Inflammatory macrophage treated with lipopolysaccharide for 1 hour (primary cell): ENCODE measurements around the gene PALLD.

Experiments
- DNase-seq, 2 donors: peaks; one replicate each; pipeline ENCODE4 v3.0.0-alpha.2; 2020 to 2022

PALLD gene

GRCh38 chr4:168630445-168631187 is 133.8 kb downstream of the PALLD start:
- DNase-seq: peak; percentile 7 to 9

- peak in 1 of 2 donors; percentile 23 for DNase-seq
Measured at GRCh38 chr4:168631241-168632162, 134.7 kb downstream of the PALLD start.

- no peak for DNase-seq
Measured at GRCh38 chr4:168632301-168632725, 135.5 kb downstream of the PALLD start.

GRCh38 chr4:168633064-168633463 is 136.2 kb downstream of the PALLD start:
- DNase-seq: no peak

GRCh38 chr4:168633496-168633895 is 136.6 kb downstream of the PALLD start:
- no peak for DNase-seq

GRCh38 chr4:168634276-168634802 is 137.5 kb downstream of the PALLD start:
- no peak for DNase-seq

GRCh38 chr4:168636040-168636439 is 139.2 kb downstream of the PALLD start:
- no peak for DNase-seq

DNA sequence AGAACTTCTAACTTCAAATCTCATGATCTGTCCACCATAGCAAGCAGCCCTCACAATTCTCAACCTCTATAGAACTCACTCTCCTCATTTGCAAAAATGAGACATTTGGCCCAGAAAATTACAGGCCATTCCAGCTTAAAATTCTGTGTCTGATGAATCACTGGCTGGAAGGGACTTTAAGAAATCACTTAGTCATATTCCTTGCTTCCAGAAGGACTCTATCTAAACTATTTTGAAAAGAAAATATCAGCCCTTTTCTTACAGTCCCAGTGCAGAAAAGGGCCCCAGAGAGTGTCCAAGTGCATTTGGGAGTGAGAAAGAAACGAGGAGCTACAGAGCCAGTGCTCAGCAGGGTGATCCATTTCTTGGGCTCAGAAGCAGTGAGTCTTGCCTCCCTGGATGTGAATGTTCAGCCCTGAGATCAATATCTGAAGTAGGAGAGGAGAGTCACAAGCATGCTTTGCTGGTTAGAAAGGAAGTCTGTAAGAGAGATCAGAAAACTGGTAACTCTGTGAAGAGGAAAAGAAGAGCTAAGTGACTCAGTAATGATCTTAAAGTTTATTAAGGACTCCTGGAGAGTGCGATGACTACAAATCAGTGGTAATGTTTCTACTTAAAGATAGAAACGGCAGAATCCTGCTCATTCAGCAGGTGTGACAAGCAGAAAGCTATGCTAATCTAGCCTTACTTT is 139.8 kb downstream of the PALLD start:
- DNase-seq: no peak

DNA sequence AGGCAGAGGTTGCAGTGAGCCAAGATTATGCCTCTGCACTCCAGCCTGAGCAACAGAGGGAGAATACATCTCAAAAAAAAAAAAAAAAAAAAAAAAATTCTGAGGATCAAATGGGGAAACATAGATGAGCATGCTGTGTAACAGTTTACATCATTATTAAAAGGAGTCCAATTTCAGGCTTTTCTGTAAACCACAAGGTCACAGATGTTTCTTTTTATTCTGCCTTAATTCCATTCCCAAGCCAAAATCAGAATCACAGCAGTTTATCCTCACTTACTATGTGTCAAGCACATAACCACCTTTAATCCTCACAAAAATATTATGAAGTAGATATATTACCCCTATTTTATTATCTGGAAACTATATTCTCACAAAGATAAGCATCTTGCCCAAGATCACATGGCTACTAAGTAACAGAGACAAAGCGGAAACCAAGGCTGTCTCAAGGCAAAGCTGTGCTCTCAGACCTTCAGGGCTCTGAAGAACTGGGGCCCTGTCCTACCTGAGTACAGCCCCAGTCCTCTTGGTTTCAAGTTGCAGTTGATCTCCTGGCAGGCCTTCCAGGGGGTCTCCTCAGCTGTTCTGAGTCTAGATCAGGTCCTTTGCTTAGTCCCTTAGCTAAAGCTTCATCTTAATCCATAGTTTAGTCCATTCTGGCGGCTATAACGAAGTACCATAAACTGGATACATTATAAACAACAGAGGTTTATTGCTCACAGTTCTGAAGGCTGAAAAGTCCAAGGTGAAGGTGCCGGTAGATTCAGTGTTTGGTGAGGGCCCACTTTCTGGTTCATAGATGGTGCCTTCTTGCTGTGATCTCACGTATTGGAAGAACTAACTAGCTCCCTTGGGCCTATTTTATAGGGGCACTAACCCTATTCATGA is 141.3 kb downstream of the PALLD start:
- DNase-seq: no peak

DNA sequence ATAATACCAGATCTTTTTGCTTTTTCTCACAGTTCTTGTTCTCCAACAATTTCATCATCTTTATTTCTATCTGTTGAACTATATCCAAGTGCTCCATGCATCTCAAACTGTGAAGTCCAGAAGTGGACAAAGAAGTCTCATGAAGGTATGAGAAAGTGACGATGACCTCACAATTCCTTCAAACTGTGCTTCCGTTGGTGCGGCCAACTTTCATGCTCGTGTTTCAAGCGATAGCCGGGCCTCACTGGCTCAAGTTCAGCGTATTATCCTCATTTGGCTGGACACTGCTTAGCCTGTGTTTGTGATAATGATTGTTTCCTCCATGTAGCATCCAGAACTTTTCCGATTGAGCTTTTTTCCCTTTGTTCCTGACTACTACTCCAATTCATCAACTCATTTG is 143.1 kb downstream of the PALLD start:
- DNase-seq: no peak

GRCh38 chr4:168641811-168642140 is 144.9 kb downstream of the PALLD start:
- no peak for DNase-seq

DNA sequence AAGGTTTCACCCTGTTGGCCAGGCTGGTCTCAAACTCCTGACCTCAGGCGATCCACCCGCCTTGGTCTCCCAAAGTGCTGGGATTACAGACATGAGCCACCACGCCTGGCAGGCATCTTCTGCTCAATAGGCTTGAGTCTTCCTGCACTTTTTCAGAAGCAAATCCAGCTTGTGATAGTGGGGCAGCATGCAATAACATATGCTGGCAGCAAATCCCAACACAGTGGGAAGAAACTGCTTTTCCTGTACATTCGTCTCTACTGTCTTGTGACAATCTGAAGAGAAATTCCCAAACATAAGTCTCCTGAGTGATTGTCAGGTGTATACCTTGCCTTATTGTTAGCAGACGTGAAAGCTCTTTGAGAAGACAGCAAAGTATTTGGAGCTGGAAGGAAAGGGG is 145.7 kb downstream of the PALLD start:
- no peak for DNase-seq

DNA sequence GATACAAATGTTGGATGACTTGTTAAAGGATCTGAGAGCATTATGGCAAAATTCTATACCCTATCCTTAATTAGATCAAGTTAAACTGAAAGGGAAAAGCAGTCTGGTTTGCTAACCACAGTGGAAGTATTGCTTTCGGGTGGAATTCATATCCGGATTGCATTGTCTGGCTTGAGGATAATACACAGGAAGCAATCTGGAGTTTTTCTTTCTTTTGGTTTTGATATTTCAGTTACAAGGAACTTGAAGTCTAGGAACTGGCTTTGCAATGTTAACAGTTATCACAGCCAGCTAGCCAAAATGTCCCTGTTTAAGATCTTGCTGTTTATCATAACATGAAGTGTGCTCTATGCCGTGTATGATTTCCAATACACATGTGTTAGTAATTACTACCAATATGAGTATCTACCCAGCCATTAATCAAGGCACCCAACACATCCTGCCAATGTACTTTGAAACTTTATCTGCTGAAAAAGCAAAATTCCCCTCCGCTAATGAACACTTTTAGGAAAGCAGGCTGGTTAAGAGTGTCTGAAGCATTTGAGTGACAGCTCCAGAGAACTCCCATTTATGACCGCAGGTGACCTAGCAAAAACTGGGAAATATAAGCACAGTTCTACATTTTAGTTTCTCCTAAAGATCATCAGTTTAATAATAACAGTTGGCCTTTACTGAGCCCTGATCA is 146.4 kb downstream of the PALLD start:
- no peak for DNase-seq

DNA sequence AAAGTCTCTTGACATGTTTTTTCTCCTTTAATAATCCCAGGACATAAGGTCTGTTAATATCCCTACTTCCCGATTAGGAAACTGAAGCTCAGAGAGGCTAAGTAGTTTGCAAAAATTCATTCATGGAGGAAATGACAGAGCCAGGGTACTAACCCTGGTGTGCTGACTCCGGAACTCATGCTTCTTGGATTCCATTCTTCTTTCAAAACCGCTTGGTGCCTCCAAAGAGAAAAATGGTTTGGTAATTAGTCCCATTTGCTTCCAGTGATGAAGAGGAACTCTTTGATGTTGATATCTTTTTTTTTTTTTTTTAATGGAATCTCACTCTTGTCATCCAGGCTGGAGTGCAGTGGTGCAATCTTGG is 146.9 kb downstream of the PALLD start:
- DNase-seq: no peak

GRCh38 chr4:168646001-168646768 is 149.3 kb downstream of the PALLD start:
- no peak for DNase-seq

DNA sequence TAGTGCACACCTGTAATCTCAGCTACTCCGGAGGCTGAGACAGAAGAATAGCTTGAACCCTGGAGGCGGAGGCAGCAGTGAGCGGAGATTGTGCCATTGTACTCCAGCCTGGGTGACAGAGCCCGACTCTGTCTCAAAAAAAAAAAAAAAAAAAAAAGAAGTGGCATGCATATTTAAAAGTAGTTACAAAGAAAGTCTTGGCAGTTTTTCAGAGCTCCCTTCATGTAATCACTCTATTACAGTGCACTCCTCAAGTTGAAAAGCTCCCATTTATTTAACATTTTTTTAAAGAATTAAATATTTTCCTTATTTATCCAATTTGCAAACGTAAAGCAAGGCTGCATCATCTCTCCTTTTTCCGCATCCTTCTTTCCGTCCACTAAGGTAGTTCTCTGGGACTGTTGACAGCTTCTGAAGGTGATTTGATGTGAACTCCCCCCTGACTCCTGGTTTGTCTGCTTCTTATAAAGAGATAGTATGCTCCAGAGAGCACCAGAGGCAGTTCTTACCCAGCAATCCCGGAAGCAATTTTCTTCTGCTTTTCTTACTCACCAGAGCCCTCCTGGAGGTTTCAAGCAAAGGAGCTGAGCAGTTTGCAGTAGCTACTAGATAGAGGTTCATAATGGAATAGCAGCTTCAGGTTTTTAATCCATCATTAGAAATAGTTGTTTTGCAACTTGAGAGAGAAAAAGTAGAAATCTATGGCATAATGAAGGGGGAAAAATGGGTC is 151.0 kb downstream of the PALLD start:
- DNase-seq: no peak

DNA sequence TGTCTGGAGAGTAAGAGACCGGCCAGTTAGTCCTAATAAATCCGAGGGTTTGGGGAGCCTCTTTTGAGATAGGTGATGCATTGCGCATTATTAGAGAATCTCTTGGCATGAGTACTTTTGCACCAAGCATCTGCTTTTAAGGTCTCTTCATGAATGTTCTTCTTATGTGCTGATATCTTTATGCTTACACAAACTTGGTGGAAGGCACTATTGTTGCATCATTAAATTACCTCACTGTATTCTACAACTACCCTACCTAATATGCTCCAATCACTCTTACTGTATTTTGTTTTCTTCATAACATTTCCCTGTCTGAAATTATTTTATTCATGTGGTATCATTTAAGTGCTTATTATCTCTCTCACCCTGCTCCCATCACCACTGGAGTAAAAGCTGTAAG is 151.6 kb downstream of the PALLD start:
- DNase-seq: no peak

GRCh38 chr4:168648929-168649328 is 152.1 kb downstream of the PALLD start:
- DNase-seq: no peak

- no peak for DNase-seq
Measured at GRCh38 chr4:168651374-168651773, 154.5 kb downstream of the PALLD start.

GRCh38 chr4:168651864-168652263 is 155.0 kb downstream of the PALLD start:
- no peak for DNase-seq
